Activated CD4-positive, alpha-beta T cell treated with anti-CD3 and anti-CD28 coated beads for 1 hour (primary cell): Measurements from ENCODE around the gene ZFP28.
A peak's percentile ranks its signal among the peaks of the same experiment; 100 is the strongest.

ENCODE experiments used
- DNase-seq: peaks from one replicate; pipeline ENCODE4 v3.0.0-alpha.2; 2020

ZFP28 gene

DNA sequence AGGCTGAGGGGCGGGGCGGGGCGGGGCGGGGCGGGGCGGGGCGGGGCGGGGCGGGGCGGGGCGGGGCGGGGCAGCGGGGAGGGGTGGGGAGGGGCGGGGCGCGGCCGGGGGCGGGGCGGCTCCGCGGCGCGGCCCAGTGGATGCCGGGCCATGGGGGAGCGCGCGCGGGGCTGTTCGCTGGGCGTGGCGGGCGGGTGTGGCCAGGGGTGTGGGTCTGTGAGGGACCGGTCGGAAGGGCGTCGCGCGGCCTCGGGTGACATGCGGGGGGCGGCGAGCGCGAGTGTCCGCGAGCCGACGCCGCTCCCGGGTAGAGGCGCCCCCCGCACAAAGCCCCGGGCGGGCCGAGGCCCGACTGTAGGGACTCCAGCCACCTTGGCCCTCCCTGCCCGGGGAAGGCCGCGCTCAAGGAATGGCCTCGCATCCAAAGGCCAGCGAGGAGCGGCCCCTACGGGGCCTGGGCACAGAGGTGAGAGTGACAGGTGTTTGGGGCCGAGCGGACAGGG is at the start of gene ZFP28:
Gene ZFP28, plus strand, starts transcription at position 188 of the 503 bp plus-strand sequence. Its CDS starts 71 bp downstream, at position 259.
- DNase-seq, result no peak

DNA sequence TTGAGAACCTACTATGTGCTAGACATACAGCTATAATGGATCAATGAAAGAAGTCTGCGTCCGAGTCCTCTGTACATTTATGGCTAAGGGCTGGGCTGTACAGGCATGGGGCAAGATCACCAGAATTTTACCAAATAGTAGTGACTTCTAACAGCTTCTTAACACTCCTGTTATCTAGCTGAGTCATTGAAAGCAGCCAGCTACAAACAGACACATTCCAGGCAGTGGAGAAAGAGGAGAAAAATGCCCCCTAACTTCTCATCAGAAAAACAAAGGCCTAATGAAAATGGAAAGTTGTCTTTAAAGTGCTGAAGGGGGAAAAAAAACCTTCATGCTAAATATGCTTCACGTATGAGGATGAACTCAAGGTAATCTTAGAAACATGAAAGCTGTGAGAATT is 47.3 kb upstream of the ZFP28 start:
- DNase-seq, result no peak

DNA sequence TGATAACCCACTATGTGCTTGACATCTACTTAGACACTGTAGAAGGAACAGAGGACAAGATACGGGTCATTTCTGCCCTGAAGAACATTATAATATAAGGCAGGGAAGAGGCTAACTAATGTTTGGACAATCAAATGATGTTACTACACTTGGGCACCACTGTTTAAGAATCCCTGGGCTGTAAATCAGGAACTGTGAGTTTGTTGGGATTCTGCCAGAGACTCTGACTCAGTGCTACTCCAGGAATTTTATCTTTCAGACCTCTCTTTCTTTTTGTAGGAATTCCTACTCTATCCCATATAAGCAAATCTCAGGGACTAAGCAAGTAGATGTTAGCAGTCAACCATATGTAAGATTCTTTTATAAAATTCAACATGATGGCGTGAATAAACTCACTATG is 34.2 kb upstream of the ZFP28 start:
- no peak for DNase-seq

DNA sequence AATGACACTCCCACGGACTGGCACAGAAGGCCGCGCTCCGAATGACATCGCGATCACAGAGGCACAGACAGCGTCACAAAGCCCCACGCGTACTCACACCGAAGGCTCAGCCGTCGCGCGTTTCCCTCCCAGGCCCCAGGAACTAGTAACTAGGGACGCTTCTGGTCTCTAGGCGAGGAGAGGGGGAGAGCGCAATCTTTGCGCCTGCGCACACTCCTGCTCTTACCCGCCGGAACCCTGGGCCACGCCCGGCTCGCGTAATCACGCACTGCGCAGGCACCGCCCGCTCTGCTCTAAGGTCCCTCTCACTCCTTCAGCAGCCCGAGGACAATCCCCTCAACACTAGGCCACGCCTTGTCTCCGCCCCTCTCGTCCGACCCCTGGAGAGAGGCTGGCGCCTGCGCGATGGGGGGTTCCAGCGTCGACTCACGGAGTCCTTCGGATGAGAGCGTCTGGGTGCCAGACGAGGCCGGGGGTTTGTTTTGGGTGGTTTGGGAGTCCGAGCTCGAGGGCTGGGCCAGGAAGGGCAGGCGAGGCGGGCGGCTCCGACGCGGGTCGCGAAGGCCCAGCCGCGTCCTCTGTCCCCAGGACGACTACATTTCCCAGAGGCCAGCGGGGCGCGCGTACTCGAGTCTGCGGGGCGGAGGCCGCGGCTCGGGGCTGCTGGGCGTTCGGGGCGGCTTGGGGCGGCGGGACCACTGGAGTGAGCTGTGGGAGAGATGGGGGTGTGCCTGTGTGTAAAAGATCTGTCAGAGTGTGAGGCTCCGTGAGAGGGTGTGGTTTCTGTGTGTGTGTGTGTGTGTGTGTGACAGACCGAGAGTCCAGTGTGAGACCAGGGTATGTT is 31.1 kb upstream of the ZFP28 start, which contains the start of gene ZNF471:
Gene ZNF471, plus strand, starts transcription at position 410 of the 844 bp plus-strand sequence. CDS start 3,717 bp downstream, outside the sequence.
- peak; percentile 70 for DNase-seq

DNA sequence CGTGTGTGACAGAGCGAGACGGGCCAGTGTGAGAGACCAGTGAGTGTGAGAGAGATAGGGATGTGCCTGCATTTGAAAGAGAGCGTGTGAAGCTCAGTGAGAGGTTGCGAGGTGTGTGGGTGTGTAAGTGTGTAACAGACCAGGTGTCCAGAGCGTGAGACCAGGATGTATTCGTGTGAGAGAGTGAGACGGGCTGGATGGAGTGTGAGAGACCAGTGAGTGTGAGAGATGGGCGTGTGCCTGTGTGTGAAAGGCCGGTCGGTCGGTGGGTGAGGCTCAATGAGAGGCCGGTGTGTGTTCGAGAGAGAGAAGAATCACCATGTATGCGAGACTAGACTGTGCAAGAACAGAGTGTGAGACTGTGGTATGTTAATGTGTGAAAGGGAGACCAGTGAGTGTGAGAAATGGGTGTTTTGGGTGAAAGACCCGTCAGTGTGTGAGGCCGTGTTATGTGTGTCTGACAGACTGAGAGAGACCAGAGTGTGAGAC is 30.4 kb upstream of the ZFP28 start:
- DNase-seq, result no peak

DNA sequence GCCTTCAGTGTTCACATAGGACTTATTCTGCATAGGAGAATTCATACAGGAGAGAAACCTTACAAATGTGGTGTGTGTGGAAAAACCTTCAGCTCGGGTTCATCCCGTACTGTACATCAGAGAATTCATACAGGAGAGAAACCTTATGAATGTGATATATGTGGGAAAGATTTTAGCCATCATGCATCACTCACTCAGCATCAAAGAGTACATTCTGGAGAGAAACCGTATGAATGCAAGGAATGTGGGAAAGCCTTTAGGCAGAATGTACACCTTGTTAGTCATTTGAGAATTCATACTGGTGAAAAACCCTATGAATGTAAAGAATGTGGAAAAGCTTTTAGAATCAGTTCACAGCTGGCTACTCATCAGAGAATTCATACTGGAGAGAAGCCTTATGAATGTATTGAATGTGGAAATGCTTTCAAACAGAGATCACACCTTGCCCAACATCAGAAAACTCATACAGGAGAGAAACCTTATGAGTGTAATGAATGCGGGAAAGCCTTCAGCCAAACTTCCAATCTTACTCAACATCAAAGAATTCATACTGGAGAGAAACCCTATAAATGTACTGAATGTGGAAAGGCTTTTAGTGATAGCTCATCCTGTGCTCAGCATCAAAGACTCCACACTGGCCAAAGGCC is 13.4 kb upstream of the ZFP28 start:
- no peak for DNase-seq

DNA sequence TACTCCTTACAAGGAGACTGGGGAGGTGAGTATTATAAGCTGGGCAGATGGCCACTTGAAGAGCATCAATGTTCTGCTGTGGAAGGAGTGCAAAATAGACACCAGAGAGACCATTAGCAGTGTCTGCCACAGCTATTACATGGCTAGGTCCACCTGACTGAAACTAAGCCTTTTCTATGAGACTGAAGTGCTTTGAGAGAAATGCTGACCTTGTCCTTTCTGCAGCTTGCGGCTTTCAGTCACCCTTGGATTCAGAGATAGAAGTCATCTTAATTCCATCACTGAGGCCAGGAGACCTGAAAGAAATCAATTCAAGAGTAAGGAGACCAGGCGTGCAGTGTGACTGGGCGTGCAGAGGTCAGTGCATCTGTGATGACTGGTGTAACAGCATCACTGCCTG is 1.3 kb upstream of the ZFP28 start:
- no peak for DNase-seq

DNA sequence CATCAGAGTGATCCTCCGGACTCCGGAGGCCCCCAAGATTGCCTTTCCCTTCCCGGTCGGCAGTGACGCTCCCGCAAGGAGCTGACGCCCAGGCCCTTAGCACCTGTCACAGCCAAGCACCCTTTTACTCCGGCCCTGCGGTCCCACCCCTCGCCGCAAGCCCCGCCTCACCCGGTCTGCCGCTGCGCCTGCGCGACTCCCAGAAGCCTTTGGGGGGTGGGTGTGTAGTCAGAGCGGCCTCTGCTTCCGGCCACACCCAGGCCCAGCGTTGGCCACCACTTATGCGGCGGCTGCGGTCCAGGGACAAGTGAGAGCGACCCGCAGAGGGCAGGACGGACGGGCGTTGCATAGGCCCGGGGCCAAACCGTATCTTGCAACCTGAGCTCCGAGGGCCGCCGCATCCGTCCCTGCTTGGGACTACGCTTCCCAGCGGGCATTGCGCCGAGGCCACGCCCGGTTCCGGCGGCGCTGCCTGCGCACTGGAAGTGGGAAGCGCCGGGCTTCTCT is 441 bp upstream of the ZFP28 start:
- peak; percentile 84 for DNase-seq

DNA sequence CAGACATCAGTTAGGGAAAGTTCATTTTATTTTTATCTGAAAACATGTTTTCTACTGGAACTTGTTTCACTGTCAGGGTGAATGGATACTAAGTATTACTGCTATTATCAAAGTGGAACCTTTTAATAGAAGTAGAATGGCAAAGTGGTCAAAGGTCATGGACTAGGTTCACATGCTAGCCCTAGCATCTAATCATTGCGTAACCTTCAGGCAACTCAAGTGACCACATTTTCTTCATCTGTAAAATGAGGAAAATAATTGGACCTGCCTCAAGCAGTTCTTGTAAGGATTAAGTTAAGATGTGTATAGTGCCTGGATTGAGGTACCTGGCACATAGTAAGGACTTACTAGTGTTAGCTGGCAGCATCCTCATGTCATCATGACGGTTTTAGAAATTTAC is 5.0 kb downstream of the ZFP28 start:
- no peak for DNase-seq

DNA sequence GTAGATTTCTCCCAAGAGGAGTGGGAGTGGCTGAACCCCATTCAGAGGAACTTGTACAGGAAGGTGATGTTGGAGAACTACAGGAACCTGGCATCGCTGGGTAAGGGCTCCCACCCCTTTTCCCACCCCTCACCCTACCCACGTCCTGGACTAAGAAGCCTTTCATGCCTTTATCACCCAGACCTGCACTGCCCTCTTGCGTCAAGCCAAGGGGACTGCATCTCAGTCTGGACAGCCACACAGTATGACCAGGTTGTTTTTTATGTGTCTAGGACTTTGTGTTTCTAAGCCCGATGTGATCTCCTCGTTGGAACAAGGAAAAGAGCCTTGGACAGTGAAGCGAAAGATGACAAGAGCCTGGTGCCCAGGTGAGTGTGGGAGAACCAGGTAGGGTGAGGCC is 8.8 kb downstream of the ZFP28 start:
- DNase-seq, result no peak

DNA sequence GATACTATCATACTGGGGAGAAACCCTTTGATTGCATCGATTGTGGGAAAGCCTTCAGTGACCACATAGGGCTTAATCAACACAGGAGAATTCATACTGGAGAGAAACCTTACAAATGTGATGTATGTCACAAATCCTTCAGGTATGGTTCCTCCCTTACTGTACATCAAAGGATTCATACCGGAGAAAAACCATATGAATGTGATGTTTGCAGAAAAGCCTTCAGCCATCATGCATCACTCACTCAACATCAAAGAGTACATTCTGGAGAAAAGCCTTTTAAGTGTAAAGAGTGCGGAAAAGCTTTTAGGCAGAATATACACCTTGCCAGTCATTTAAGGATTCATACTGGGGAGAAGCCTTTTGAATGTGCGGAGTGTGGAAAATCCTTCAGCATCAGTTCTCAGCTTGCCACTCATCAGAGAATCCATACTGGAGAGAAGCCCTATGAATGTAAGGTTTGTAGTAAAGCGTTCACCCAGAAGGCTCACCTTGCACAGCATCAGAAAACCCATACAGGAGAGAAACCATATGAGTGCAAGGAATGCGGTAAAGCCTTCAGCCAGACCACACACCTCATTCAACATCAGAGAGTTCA is 15.6 kb downstream of the ZFP28 start:
- DNase-seq, result no peak

DNA sequence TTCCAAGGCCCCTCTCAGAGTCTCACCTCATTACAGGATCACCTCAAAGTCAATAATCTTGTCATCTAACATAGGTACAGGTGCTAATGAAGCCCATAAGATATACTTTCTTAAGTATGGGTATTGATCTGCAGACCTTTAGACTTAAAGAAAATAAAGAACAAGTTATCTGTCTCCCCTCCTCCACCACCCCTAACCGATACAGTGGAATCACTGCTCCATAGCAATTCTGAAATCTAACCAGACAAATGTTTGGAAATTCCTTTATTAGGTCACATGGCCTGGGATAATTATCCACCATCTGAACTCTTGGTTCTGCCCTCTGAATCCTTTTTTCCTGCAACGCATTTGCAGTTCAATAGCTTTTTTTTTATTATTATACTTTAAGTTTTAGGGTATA is 24.0 kb downstream of the ZFP28 start:
- no peak for DNase-seq

DNA sequence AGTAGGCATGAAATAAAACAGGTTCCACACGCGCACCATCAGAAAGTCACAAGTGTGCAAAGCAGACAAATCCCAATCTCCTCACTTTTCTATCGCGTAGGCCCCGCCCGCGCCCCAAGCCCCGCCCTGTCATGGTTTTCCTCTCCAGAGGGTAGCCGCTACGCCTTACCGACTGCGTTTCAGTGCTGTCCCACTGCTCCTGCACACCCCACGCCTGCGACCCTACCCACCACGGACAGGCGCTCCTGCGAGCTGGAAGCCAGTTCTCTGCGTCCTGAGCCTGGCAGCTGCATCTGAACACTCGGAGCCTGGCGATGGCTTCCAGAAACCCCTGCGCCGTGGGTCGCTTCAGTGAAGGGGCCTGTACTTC is 28.1 kb downstream of the ZFP28 start:
- peak; percentile 9 for DNase-seq

DNA sequence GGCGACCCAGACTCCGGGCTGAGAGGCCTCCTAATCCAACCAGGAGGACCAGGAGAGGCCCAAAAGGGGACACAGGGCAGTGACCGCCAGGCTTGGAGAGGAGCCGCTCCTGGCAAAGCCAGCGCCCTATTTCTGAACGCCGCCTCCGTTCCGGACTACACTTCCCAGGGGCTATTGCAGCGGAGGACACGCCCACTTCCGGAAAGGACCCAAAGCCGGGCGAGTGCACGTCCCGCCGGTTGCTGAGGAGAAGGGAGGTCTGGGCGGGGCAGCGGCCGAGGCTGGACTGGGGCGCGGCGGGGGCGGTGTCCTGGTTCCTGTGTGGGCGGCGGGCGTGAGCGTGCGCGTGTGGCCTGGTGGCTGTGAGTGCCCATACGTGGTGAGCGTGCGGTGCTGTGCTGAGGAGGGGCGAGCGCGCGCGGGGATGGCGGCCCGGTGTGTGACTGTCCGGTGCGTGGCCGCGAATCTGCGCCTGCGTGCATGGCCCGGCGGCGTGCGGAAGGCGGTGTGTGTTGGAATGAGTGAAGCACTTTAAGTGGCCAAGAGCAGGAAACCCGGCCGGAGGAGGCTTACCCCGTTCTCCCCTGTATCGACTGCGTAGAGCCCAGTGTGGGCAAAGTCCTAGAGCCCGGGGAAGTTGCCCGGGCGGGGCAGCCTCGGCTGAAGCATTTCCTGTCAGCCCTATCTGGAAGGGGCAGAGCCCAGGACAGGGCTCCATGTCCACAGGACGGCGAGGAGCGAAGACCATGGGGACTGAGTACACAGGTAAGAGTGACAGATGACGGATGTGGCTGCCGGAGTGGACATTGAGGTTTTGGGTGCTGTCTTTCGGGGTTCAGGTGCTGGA is 28.7 kb downstream of the ZFP28 start, which contains the start of gene ZNF470:
Gene ZNF470, plus strand, starts transcription at position 195 of the 847 bp plus-strand sequence. CDS start 2,844 bp downstream, outside the sequence.
- DNase-seq, result peak; percentile 80

DNA sequence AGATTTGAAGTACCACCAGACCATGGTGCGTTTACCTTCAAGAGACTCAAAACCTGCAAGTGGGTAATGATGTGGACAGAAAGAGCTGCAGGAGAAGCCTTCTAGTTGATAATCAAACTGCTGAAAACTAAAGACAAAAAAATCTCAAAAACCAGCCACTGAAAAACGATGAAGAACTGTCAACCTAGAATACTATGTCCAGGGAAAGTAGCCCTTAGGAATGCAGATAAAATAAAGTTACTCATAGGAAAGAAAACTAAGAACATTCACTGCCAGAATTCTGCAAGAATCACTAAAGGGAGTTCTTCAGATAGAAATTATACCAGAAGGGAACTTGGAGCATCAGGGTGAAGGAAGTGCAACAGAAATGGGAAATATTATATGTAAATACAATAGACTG is 33.8 kb downstream of the ZFP28 start:
- no peak for DNase-seq

DNA sequence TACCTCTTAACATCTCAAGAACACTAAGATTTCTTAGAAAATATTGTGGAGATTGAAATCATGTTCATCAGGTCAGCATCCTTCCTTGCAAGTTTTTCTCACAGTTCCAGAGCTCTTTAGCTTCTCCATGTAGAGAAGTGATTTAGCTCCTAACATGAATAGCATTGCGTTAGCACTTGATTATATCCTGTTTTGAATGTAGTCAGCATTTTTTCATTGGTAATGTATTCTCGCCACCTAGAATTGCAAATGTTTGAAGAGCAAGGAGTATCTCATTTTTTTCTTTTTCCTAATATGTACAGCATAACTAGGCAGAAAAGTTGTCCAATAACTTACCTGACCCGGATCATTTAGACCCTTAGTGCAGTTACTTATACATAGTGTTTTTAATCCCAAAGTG is 35.2 kb downstream of the ZFP28 start:
- no peak for DNase-seq

DNA sequence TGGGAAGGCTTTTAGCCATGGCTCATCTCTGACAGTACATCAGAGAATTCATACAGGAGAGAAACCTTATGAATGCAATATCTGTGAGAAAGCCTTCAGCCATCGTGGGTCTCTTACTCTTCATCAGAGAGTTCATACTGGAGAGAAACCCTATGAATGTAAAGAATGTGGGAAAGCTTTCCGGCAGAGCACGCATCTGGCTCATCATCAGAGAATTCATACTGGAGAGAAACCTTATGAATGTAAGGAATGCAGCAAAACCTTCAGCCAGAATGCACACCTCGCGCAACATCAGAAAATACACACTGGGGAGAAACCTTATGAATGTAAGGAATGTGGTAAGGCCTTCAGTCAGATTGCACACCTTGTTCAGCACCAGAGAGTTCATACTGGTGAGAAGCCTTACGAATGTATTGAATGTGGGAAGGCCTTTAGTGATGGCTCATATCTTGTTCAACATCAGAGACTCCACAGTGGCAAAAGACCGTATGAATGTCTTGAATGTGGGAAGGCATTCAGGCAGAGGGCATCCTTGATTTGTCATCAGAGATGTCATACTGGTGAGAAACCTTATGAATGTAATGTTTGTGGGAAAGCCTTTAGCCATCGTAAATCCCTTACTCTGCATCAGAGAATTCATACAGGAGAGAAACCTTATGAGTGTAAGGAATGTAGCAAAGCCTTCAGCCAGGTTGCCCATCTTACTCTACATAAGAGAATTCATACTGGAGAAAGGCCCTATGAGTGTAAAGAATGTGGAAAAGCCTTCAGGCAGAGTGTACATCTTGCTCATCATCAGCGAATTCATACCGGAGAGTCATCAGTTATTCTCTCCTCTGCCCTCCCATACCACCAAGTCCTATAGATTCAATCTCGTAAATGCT is 39.2 kb downstream of the ZFP28 start:
- DNase-seq, result no peak

DNA sequence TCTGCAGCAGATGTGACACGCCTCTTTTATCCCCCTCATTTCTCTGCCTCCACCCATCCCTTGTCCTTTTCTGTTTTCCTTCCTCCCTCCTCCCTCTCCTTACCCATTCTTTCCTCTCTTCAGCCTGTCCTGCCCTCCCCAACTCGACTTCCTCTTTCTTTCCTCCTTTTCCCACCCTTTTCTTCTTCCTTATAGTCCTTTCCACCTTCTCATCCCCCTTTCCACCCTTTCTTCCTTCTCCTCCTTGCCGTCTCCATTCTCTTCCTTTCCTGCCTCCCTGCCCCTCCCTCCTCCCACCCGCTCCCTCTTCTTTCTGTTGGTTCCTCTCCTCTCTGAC is 55.7 kb downstream of the ZFP28 start:
- DNase-seq, result no peak

DNA sequence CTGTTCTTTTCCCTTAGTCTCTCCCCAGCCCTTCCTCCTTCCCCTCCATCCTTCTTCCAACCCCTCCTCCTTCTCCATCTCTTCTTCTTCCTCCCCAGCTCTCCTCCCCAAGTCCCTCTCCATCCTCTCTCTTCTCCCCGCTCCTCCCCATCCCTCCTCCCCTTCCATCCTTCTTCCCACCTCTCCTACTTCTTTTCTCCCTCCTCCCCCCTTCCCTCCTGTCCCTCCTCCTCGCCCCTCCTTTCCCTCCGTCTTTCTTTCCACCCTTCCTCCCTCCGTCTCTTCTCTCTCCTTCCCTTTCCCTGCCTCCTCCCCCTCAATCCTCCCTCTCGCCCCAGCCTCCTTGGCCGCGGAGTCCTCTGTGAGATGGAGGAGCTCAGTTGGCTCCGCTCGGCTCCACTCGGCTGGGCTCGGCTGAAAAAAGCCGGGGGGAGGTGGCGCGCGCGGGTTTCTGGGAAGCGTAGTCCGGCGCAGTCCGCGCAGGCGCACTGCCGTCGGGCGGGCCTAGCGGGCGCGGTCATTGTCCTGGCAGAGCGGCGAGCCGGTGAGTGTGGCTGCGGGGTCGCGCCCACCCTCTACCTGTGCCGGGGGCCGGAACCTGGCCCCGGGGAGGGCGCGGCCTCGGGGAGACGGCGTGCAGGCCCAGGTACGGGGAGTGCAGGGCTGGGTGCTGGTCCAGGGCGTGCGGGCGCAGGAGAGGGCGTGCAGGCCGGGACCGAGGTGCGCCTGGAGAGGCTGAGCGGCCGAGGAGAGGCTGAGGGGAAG is 56.2 kb downstream of the ZFP28 start, which contains the start of gene ZNF71:
Gene ZNF71, plus strand, starts transcription at position 520 of the 765 bp plus-strand sequence. CDS start 6,257 bp downstream, outside the sequence.
- DNase-seq, result peak; percentile 79

DNA sequence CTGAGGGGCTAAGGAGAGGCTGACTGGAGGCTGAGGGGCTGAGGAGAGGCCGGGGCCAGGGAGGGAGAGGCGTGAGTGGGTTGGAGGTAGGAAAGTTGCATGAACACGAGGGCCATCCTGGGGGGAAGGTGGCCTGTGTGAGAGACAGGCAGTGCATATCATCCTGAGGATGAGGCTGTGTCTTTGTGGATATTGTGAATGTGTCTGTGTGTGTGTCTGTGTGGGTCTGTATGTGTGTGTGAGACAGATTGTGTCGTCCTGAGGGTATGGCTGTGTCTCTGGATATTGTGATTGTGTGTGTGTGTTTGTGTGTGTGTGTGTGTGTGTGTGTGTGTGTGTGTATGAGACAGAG is 56.8 kb downstream of the ZFP28 start:
- no peak for DNase-seq
